ENCODE measurements around the gene EXOSC6.
"Not testable (repeated sequence)": the region's sequence is repeated elsewhere in the genome, so short reads cannot be mapped to it uniquely, and the experiment has no call there.

Gene EXOSC6

DNA sequence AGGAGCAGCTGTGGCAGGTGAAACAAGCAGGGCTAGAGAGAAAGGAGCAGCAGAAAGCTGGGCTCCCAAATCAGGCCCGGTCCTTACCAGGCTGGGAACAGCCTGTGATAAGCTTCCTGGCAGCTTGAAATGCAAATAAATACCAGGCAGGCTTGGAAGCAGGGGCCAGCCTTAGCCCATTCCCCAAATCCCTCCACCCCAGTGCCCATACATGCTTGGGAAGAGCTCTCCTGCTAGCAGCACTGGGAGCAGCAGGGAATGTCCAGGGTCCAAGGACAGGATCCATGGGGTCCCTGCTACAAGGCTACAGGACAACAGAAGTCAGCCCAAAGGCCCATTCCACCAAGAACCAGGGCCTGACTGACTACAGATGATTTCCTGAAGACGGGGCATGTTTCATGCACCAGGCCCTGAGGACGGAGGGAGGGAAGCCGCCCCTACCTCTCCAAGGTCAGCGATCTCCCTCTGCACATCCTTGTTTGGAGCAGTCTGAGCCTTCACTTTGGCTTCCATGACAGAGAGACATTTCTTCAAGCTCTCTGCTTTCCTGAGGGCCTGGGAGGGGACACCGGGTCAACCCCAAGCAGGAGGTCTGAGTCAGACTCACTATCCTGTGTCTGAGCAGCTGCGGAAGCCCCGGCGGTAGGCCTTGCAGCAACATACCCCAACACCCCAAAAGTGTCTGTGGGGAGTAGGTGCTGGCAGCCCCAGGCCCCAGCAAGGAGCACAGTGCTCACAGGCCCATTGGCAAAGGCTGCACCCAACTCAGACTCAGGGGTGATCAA, 2.6 kb upstream of the EXOSC6 start:
- peak in 1 of 2 experiments; percentile 19 for DNase-seq

DNA sequence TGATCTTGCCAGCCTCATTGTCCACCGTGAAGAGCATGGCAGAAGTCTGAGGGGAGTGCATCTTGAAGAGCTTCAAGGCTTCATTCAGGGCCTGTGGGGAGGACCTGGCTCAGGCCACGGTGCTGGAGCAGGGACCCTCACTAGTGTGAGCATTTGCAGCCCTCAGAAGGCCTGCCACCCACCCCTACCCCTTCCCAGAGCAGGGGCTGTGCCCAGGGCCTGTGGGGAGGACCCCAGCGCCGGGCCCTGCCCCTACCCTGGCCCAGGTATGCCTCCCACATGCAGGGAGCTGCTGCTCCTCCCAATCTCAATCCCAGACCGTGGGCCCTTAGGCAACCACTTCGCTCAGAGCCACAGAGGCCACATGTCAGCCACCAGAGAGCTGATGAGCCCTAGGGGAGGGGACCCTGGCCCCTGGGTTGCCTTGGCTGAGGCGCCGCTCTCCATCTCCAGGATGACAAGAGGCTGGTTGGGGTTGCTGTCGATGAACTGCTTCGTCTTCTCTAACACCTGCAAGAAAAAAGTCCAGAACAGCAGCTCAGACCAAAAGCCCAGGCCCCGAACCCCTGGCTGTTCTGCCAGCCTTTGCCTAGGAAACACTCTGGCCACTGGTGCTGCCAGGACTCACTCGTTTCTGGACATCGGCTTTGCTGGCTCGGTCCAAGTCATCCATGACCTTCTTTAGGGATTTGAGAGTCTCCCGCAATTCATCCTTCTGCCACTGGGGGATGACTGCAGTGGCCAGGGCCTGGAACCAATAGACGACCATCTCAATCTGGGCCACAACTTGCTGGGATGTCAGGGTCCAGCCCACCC, 1.8 kb upstream of the EXOSC6 start:
- peak in 1 of 2 experiments; percentile 42 for DNase-seq

DNA sequence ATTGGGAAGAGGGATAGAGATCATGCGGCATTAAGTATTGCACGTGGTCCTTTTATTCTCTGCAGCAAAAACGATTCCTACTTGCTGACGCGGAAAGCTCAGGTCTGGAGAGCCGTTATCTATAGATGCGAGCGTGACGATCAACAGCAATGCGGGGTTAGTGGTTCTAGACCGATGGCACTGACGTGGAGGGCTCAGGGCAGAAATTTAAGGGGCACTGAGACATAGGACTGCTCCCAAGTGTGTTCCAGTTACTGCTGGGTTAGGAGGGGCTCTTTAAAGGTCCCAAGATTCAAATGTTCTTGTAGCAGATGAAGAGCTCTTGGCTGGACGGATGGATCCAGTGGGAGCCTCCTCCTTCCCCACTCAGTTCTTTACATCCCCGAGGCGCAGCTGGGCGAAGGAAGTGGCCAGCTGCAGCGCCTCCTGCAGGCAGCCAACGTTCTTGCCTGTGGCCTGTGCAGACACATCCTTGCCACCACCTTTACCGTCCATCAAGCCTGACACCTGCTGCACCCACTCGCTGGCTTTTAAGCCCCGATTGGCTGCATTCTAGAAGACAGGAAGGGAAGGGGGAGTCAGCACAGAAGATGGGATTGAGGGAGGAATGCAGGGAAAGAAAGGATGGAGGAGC, 732 bp upstream of the EXOSC6 start:
- DNase-seq = peak in 1 of 2 experiments; percentile 24

DNA sequence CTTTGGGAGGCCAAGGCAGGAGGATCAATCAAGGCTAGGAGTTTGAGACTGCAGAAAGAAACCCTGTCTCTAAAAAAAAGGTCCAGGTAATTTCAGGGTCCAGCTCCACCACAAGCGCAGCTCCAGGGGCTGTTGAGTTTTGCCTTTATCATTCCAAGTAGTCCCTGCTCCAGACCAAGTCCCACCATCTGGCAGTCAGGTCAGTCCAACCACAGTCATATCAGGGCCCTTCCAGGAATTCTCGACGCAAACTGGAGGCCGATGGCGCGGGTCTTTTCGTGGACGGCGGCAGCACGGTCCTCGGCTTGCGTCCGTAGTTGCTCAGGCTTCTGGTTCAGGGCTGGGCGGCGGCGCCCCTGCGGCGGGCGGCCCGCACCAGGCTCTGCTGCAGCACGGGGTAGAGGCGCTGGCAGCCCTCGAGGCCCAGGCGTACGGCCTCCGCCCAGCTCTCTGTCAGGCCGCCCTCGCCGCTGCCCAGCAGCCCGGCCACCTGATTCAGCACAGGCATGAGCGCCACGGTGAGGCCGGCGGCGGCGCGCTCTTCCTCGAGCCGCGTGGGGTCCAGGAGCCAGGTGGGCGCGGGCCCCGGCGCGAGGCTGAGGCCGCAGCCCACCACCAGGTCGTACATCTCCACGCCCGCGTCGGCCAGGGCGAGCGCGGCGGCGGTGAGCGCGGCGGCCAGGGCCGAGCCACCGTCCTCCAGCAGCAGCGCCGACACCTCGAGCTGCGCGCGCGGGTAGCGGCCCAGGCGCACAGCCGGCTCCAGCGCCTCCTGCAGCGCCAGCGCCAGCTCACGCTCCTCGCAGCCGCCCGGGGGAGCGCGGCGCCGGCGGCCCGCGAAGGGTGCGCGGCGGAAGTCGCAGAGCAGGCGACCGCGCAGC, 752 bp downstream of the EXOSC6 start:
- peak in 1 of 2 experiments; percentile 45 for DNase-seq

DNA sequence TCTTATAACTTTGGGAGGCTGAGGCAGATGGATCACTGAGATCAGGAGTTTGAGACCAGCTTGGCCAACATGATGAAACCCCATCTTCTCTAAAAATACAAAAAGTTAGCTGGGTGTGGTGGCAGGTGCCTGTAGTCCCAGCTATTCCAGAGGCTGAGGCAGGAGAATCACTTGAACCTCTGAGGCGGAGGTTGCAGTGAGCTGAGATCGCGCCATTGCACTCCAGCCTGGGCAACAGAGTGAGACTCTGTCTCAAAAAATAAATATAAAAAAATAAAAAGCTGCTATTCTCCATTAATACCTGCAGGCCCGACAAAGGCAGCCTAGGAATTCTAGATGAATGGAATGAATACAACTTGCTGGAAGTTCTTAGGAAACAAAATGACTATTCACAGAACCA, 2.0 kb downstream of the EXOSC6 start:
- not testable (repeated sequence) for DNase-seq

DNA sequence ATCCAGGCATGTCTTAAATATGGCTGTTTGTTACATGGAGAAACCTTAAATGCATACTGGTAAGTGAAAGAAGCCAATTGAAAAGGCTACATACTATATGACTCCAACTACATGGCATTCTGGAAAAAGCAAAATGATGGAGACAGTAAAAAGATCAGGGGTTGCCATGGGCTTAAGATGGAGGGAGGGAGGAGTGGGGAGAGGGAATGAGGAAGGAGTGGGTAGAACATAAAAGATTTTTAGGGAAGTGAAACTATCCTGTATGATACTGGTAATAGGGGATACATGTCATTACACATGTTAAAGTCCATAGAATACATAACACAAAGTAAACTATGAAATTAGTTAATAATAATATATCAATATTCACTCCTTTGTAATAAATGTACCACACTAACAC, 13.0 kb downstream of the EXOSC6 start:
- DNase-seq = not testable (repeated sequence)

DNA sequence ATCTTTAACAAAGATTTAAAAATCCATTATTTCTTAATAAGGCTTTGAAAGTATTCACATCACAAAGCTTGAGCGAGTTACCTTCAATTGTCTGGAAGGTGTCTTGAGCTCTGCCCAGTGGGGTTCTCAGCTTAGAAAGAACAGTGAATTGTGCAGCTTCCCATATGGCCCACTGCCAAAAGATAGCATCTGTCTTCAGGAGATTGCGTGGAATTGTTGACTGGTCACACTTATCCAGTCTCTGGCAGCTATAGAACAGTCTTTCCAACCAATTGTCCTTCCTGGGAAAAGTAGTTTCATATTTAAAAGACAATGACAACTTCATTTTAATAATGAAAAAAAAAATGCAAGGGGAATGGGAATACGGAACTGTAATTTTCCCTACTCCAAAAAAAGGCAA, 19.9 kb downstream of the EXOSC6 start:
- not testable (repeated sequence) for DNase-seq

DNA sequence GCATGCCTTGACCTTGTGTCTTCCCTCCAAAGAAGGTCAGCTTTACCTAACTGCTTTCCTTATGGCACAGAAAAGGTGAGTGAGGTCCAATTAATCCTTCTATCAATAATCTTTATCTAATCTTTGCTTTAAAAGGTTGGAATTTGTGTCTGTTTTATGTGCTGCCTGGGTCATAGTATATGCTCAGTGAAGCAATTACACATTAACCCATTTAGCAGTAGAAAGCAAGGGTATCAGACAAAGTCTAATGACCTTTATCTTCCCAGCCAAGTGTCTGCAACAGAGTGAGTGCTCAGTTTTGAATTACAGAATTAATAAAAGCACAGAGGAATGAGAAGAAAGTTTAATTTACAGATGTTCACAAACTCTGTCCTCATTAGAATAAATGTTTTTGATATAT, 25.7 kb downstream of the EXOSC6 start:
- DNase-seq = not testable (repeated sequence)

DNA sequence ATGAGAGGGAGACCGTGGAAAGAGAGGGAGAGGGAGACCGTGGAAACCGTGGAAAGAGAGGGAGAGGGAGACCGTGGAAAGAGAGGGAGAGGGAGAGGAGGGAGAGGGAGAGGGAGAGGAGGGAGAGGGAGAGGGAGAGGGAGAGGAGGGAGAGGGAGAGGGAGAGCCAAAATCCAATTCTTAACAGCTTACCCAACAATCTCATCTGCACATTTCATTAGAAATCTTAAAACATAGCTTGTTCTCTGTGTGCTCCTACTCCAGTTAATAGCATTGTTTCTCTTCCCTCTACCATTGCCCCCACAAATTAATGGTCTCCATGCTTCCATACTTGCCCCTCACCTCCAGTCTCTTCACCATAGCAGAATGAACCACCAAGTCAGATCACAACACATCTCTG, 26.3 kb downstream of the EXOSC6 start:
- DNase-seq = not testable (repeated sequence)

DNA sequence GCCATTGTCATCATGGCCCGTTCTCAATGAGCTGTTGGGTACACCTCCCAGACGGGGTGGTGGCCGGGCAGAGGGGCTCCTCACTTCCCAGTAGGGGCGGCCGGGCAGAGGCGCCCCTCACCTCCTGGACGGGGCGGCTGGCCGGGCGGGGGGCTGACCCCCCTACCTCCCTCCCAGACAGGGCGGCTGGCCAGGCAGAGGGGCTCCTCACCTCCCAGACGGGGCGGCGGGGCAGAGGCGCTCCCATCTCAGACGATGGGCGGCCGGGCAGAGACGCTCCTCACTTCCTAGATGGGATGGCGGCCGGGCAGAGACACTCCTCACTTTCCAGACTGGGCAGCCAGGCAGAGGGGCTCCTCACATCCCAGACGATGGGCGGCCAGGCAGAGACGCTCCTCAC, 27.1 kb downstream of the EXOSC6 start:
- not testable (repeated sequence) for DNase-seq

DNA sequence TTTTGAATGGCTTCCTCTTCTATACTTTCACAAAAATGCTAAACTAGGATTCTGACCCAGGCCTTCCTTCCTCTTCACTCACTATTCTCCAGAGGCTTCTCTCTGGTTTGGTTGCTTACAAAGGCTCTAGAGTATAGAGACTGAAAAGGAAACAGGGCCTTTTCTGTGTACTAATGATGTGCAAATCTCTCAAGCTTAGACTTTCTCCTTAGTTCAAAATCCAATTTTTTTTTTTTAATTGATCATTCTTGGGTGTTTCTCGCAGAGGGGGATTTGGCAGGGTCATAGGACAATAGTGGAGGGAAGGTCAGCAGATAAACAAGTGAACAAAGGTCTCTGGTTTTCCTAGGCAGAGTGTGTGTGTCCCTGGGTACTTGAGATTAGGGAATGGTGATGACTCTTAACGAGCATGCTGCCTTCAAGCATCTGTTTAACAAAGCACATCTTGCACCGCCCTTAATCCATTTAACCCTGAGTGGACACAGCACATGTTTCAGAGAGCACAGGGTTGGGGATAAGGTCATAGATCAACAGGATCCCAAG, 27.7 kb downstream of the EXOSC6 start:
- not testable (repeated sequence) for DNase-seq

DNA sequence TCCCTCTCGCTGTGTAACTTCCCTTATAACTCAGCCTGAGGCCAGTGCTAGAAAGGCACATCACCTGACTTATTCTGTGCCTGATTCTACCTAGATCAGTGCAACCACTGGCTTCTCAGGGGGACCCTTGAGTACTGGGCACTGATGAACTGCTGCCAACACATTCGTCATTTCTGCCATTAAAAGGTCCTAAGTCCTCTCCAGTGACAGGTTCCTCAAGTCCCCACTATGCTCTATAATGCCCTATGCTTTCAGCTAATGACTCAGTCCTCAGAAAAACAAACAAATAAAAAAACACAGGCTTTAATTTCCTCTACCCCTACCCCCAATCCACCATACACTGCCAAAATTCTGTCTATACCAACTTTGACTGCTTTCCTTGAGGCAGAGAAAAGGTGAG, 28.5 kb downstream of the EXOSC6 start:
- DNase-seq = not testable (repeated sequence)

DNA sequence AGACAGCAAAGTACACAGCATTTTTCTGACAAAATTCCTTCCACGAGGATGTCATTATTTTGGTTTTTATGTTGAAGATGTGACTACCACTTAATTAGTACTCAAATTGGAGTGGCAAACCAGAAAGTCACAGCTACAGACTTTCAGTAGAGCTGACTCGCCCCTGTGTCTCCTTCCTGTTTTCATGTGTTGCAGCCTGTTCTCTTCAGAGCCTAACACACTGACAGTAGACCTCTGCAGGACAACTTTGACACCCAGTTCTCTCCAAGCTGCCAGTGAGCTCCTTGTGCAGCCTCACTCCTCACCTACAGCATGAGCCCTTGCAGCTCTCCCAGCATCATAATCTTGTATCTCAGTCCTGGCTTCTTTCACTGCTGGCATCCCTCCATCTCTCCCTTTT, 29.2 kb downstream of the EXOSC6 start:
- DNase-seq = not testable (repeated sequence)

DNA sequence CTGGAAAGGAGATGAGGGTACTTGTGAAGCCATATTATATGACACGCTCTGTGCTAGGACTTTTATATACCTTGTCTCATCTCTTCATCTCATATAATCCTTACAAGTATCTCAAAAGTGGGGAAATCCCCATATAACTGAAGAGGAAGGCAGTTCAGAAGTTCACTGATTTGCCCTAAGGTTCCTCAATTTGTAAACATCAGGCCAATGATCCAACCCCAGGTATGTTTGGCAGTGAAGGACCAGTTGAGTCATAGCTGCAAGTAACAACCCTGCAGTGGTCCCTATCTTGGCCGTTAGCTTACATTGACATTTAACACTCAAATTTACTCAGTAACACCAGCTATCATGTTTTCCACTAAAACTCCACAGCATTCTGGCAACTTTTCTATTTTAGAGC, 33.2 kb downstream of the EXOSC6 start:
- DNase-seq = not testable (repeated sequence)

DNA sequence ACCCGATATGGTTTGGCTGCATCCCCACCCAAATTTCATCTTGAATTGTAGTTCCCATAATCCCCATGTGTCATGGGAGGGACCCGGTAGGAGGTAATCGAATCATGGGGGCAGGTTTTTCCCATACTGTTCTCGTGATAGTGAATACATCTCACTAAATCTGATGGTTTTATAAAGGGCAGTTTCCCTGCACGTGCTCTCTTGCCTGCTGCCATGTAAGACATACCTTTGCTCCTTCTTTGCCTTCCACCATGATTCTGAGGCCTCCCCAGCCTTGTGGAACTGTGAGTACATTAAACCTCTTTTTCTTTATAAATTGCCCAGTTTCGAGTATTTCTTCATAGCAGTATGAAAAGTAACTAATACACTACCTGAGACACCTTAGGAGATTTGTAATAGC, 45.4 kb downstream of the EXOSC6 start:
- DNase-seq = not testable (repeated sequence)

DNA sequence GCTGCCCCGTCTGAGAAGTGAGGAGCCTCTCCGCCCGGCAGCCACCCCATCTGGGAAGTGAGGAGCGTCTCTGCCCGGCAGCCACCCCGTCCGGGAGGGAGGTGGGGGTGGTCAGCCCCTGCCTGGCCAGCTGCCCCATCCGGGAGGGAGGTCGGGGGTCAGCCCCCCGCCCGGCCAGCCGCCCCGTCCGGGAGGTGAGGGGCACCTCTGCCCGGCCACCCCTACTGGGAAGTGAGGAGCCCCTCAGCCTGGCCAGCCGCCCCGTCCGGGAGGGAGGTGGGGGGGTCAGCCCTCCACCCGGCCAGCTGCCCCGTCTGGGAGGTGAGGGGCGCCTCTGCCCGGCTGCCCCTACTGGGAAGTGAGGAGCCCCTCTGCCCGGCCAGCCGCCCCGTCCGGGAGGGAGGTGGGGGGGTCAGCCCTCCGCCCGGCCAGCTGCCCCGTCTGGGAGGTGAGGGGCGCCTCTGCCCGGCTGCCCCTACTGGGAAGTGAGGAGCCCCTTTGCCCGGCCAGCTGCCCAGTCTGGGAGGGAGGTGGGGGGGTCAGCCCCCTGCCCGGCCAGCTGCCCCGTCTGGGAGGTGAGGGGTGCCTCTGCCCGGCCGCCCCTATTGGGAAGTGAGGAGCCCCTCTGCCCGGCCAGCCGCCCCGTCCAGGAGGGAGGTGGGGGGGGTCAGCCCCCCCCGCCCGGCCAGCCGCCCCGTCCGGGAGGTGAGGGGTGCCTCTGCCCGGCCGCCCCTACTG, 46.9 kb downstream of the EXOSC6 start:
- DNase-seq = not testable (repeated sequence)

DNA sequence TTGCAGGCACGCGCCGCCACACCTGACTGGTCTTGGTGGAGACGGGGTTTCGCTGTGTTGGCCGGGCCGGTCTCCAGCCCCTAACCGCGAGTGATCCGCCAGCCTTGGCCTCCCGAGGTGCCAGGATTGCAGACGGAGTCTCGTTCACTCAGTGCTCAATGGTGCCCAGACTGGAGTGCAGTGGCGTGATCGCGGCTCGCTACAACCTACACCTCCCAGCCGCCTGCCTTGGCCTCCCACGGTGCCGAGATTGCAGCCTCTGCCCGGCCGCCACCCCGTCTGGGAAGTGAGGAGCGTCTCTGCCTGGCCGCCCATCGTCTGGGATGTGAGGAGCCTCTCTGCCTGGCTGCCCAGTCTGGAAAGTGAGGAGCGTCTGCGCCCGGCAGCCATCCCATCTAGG, 47.7 kb downstream of the EXOSC6 start:
- not testable (repeated sequence) for DNase-seq

DNA sequence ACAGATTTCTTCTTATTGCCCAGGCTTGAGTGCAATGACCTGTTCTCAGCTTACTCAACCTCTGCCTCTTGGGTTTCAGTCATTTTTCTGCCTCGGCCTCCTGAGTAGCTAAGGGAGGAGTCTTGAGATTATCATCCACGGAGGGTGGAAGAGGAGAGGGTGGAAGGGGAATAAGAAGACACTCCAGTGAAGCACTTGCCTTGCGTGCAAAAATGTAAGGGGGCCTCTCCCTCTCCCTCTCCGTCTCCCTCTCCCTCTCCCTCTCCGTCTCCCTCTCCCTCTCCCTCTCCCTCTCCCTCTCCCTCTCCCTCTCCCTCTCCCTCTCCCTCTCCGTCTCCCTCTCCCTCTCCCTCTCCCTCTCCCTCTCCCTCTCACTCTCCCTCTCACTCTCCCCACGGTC, 48.2 kb downstream of the EXOSC6 start:
- DNase-seq = not testable (repeated sequence)

DNA sequence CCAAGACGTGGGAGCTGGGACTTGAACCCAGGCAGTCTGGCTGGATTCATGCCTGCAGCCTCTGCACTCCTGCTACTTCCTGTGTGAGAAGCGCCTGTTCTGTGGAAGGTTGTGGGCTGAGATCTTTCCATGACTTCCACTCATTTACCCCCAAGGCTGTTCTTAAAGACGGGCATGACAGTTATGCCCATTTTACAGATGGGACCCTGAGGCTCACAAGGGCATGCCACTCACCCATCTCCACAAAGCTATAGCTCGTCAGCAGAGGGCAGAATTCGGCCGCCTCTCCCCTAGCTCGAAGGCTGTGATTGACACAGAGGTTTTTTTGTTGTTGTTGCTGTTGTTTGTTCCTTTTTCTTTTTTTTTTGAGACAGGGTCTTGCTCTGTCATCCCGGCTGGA, 51.7 kb downstream of the EXOSC6 start:
- DNase-seq = not testable (repeated sequence)

DNA sequence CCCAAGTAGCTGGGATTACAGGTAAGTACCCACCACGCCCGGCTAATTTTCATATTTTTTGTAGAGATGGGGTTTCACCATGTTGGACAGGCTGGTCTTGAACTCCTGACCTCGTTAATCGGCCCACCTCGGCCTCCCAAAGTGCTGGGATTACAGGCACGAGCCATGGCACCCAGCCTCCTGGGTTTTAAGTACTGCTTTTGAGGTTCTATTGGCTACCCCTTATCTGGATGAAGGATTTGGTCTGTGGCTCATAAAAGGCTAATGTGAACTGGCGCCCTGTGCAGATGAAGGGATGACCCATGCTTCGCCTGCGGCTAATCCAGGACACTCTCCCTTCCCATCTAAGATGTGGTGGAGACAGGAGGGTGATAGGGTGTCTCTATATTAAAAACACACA, 52.6 kb downstream of the EXOSC6 start:
- DNase-seq = not testable (repeated sequence)

DNA sequence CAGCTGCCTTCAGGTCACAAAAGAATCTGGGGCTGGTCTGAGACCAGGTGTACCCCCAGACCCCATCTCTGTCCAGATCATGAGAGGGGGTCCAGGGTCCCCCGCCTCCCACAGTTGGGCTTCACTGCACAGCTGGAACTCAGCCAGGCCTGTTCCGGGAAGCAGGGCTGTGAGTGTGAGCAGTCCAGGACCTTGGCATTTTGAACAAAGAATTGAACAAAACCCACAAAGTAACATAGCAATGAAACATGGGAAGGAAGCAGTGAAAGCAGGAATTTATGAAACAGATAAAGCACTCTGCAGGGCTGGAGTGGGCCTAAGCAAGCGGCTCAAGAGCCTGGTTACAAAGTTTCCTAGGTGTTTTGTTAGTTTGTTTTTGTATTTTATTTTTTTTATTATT, 53.1 kb downstream of the EXOSC6 start:
- DNase-seq = not testable (repeated sequence)

Data from NCI-H526 (cell line).